GDM1 (cell line): ENCODE data around the gene EIF3K.
A peak's percentile ranks its signal among the peaks of the same experiment; 100 is the strongest.

ENCODE experiments used
- DNase-seq: peaks from one replicate; lab custom pipeline; 2025; lab: John Stamatoyannopoulos, UW

The EIF3K gene

GRCh38 chr19:38684078-38684861, 65.3 kb downstream of the EIF3K start:
- no peak for DNase-seq

- no peak for DNase-seq
Observed at GRCh38 chr19:38684862-38685665, 66.1 kb downstream of the EIF3K start.

GRCh38 chr19:38685666-38686529, 66.9 kb downstream of the EIF3K start:
- no peak for DNase-seq

GRCh38 chr19:38686530-38686888, 67.5 kb downstream of the EIF3K start:
- peak; percentile 41 for DNase-seq
